GM12878 (cell line): Measurements from ENCODE around the gene EXD3. TPM values are rescaled to one million over a fixed set of nuclear protein-coding genes. Genes with fewer than 3 reads are reported as not detected.

ENCODE experiments used
- CBFB ChIP-seq: IDR thresholded peaks from 2 replicates; pipeline ENCODE4 v1.6.1; 2016; ENCODE audit warnings: antibody characterized with exemption, low read depth
- E2F4 ChIP-seq: IDR thresholded peaks from 2 replicates; pipeline ENCODE4 v1.6.1; 2012; ENCODE audit warnings: low read depth, low read length, improper control_type of control experiment
- E2F8 ChIP-seq: fragments of 450-650 bp; IDR thresholded peaks from 2 replicates; pipeline ENCODE4 v1.6.1; 2018; ENCODE audit warnings: mild to moderate bottlenecking, low read depth, moderate library complexity; ENCODE audit not compliant: partially characterized antibody
- POU2F2 ChIP-seq: IDR thresholded peaks from 3 replicates; pipeline ENCODE4 v1.6.1; 2011; ENCODE audit warnings: low read depth, mild to moderate bottlenecking, low read length, borderline replicate concordance
- SMC3 ChIP-seq: IDR thresholded peaks from 2 replicates; pipeline ENCODE4 v1.6.1; 2011; ENCODE audit warnings: low read length, improper control_type of control experiment, borderline replicate concordance
- TBL1XR1 ChIP-seq: IDR thresholded peaks from 2 replicates; pipeline ENCODE4 v1.6.1; 2012; ENCODE audit warnings: low read depth, low read length, improper control_type of control experiment
- TCF7 ChIP-seq: IDR thresholded peaks from 2 replicates; pipeline ENCODE4 v1.6.1; 2014; ENCODE audit warnings: antibody characterized with exemption, borderline replicate concordance
- ZBTB4 ChIP-seq: fragments of 450-650 bp; formaldehyde crosslinking; IDR thresholded peaks from 2 replicates; pipeline ENCODE4 v1.4.0; 2022; ENCODE audit warnings: mild to moderate bottlenecking, moderate library complexity
- polyA plus RNA-seq, 11 experiments: library from polyadenylated mRNA; depleted of rRNA in 4 of 11; unstranded in 6 of 11; stranded (reverse) in 5 of 11; fragments of >200 nt; fragmentation: Nextera tagmentation in 4 of 11; fragmentation: Illumina TruSeq in 1 of 11; extraction: Ambion mirVana in 4 of 11; extraction: Trizol in 1 of 11; gene quantifications; 1 replicate in 1 of 11; 2 replicates in 10 of 11; pipeline versions ENCODE4 v1.2.1 to v1.2.3, GENCODE V29; 2011 to 2016; ENCODE audit warnings: inconsistent platforms in 2 of 11, missing spikeins in 2 of 11, low read depth in 1 of 11
- total RNA-seq, 4 experiments: library from RNA; depleted of rRNA in 3 of 4; stranded (reverse); fragments of >200 nt in 3 of 4; fragmentation: Illumina TruSeq in 1 of 4; extraction: Trizol in 1 of 4; gene quantifications; 2 replicates each; pipeline versions ENCODE4 v1.2.1 to v1.2.3, GENCODE V29; 2013 to 2021

EXD3 gene
- total and polyA plus RNA-seq, 10 of the 15 experiments (the other 5 are each of a cell fraction or from before 2014, with no cell fraction given), result 0.21 to 7.1 (median 3.6) TPM

- TF ChIP-seq ZBTB4 (CRISPR knock-in tag), result no peak
- TF ChIP-seq E2F4, result no peak
- TF ChIP-seq SMC3, result no peak
- no peak for TF ChIP-seq POU2F2
- no peak for TF ChIP-seq CBFB
- no peak for TF ChIP-seq TCF7
- TF ChIP-seq TBL1XR1, result no peak
- no peak for TF ChIP-seq E2F8
Measured at GRCh38 chr9:137445930-137446431, 23.0 kb upstream of the EXD3 start (continued).
